CD4-positive, alpha-beta T cell treated with Interleukin-1 beta for 1 hour (primary cell): ENCODE data around the gene EXOC2.
"Not testable (repeated sequence)": the region's sequence is repeated elsewhere in the genome, so short reads cannot be mapped to it uniquely, and the experiment has no call there.

Experiments
- DNase-seq, 2 donors: peaks; one replicate each; pipeline ENCODE4 v3.0.0-alpha.2; 2020 to 2022

EXOC2 gene

DNA sequence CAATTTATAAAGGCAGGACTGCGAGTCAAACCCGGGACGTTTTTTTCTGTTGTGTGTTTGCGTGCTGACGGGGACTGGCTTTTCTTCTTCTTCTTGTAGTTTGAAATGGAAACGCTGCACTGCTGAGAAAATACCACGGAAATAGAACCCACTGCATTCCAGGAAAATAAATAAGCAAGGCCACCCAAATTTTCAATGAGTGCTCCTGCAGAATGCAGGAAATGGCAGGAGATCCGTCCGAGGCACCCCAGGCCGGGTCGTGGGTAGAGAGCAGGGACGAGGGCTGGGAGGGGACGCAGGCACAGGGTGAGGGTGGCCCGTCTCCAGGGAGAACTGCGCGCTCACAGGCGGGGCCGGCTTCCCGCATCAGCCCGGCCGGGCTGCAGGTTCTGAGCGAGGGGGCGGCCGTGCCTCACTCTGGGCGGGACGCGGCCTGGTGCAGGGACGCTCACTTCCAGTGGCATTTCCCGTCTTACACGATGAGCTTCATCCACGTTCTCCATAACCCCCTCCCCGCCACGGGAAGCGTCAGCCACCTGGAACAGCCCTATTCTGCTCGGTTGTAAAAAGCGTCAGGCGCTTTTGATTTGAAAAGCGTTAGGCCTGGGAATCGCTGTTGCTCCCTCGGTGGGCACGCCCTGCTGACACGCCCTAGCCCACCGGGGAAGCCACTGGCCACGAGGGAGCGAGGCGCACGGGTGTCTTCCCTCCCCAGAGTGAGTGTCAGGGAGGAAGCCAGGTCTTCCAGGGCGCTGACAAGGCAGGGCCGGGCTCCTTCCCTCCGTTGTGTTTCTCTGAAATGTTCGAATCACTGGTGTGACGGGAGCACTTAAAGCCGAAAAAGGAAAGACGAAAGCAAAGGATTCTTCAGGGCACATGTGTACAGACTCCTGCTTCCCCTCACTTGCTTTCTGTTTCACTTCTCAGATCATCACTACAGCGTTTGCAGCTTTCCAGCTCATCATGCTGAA is 17.9 kb upstream of the EXOC2 start:
- DNase-seq, result peak; percentile 22 to 64

DNA sequence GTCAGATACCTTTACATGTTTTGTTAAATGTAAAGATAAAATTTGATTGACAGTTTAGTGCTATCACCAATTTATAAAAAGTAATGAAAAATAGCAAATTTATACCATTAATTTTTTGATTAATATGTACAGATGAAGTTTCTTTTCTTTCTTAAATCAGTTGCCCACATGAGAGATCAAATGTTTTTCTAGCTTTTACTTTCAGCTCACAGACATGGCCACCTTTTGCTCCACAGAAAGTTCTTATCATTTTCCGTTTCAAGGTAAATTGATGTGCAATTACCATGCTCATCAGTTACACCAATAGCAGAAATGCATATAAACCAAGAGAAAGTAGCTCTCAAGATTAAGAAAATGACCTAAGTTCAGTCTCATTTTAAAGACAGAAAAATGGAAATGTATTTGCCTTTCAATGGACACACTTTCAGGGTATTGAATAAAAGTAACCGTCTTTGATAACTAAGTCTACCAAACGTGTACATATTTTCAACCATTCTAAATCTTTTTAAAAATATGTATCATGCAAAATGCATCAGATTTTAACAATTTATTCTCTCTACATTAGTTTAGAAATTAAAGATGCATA is 16.6 kb upstream of the EXOC2 start:
- DNase-seq, result no peak

GRCh38 chr6:708237-708598 is 15.3 kb upstream of the EXOC2 start:
- no peak for DNase-seq

DNA sequence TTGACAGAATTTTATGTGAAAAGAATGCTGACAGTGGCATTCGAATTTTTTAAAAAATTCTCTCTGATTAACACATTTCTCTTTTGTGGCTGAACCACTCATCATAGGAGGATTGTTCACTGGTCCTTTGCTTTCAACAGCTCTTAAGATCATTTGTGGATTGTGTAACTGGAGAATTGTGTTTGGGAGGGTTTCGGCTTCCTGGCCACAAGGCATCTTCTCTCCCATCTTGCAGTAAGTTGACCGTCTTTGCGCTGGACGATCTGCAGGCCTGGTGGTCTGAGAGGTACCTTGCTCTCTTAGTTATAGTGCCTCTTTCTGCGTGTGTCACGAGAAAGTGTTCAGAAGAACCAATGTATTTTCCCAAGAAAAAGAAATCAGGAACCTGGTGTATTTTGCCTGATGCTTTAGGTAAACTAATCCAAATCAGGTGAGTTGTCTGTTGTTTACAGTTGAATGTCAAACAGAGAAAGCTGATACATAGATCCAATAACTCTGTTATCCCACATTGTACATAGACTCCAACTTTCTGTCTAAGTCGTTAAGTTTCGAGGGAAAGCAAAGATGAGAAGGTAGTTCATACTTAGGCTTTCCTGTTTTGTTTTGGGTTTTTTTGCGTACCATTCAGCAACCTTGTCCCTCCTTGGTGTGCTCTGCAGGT is 14.8 kb upstream of the EXOC2 start:
- DNase-seq, result no peak

DNA sequence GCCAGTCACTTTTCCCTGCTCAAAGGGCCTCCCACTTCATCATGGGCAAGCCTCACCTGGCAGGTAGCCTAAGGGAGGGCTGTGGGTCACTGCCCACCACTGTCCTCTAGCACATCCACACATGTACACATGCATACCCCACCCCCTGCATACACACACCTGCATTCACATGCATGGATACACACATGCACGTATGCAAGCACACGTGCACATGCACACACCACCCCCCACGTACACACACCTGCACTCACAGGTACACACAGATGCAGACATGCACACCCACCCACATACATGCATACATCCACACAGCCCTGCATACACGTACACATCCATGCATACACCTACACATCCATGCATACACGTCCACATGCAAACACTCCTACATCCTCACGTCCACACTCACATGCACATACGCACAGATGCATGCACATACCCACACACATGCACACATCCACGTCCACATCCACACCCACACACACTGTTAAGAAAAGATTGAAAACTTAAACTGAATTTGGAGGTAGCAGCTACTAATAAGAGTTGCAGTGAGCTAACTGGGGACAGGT is 14.0 kb upstream of the EXOC2 start:
- no peak for DNase-seq

DNA sequence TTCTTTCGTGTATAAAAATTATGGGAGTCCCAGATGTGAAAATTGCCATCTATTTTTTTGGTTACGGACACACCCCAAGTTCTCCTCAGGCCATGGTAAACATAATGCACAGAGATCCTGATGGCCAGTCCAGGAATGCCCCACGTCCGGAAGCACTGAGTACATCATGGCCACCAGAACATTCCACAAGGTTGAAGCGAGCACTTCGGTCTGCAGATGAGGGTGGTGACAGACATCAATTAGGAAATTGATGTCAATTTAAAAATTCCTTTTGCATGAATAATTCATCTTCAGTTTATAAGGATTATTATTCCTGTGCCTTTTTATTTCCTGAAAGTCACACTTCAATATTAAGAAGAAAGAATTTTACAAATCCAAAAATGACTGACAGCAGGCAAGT is 13.2 kb upstream of the EXOC2 start:
- no peak for DNase-seq

- DNase-seq, result no peak
Measured at GRCh38 chr6:705047-705446, 12.1 kb upstream of the EXOC2 start.

DNA sequence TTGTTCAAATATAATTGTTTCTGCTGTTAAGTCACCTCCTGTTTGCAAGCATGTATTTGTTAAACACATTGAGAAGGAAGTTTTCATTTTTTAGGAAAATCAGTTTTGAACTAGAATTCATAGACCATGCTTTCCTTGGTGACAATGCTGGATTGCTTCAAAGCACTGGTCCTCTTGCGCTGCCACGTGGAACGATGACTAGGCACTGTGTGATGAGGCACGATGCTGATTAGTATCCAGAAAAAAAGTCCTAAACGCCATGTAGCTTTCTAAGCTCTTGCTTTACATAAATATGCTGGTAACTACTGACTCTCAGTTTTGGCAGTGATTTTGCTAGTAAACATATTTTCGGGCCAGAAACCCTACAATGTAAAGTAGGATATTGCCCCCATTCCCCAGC is 11.1 kb upstream of the EXOC2 start:
- no peak for DNase-seq

DNA sequence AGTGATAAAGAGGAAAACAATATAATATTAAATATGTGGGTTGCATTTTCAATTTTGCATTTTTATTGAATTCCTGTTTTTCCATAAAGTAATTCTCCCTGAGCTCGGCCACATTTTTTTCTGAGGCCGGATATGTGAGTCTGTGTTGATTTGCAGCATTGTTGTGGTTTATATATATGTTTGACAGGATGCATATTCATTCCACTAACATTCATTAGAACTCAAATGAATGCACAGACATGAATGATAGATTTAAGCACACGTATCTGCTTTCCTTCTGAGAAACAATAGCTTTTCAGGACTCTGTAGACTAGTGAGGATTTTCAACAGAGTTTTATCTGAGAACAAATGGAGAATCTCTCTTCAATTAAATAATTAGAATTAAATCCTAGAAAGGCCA is 10.6 kb upstream of the EXOC2 start:
- DNase-seq, result no peak

- no peak for DNase-seq
Measured at GRCh38 chr6:701700-702479, 9.0 kb upstream of the EXOC2 start.

- DNase-seq, result no peak
Measured at GRCh38 chr6:701215-701614, 8.3 kb upstream of the EXOC2 start.

DNA sequence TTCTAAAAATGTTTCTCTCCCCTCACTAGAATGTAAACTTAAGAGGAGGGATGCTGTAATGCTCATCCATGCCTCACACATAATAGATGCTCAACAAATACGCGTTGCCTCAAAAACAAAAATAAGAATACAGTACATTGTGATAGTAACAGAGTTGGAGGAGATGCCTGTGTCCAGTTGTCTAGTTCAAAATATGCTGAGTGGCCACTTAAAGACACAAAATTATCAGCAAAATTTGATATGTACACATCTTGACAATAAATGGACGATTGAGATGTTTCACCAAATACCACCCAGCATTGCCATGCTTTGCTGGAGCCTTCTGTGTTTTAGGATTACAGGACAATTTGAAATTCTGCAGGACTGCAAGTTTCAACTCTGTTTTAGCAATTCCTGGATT is 7.6 kb upstream of the EXOC2 start:
- no peak for DNase-seq

DNA sequence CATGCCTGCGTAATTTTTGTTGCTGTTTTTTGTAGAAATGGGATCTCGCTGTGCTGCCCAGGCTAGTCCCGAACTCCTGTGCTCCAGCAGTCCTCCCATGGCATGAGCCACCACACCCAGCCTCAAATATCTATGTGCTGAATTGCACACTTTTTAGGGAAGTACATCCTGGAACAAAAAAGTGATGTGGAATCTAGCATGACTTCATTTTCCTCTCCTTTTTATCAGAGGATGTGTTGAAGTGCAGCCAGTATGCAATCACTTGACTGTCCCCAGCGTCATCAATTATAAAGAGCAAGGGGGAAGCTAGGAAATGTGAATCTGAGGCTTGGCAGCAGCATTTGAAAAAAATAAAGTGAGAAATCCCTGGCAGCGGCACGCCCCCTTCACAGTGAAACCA is 6.4 kb upstream of the EXOC2 start:
- no peak for DNase-seq

DNA sequence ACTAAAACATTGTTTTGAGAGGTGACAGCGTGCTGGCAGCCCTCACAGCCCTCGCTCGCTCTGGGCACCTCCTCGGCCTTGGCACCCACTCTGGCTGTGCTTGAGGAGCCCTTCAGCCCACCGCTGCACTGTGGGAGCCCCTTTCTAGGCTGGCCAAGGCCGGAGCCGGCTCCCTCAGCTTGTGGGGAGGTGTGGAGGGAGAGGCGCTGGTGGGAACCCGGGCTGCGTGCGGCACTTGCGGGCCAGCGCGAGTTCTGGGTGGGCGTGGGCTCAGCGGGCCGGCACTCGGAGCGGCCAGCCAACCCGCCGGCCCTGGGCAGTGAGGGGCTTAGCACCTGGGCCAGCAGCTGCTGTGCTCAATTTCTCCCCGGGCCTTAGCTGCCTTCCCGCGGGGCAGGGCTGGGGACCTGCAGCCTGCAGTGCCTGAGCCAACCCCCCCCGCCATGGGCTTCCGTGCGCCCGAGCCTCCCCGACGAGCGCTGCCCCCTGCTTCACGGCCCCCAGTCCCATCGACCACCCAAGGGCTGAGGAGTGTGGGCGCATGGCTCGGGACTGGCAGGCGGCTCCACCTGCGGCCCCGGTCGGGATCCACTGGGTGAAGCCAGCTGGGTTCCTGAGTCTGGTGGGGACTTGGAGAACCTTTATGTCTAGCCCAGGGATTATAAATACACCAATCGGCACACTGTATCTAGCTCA is 1.6 kb upstream of the EXOC2 start:
- DNase-seq, result not testable (repeated sequence)

- DNase-seq, result no peak
Measured at GRCh38 chr6:693723-694009, 727 bp upstream of the EXOC2 start.

DNA sequence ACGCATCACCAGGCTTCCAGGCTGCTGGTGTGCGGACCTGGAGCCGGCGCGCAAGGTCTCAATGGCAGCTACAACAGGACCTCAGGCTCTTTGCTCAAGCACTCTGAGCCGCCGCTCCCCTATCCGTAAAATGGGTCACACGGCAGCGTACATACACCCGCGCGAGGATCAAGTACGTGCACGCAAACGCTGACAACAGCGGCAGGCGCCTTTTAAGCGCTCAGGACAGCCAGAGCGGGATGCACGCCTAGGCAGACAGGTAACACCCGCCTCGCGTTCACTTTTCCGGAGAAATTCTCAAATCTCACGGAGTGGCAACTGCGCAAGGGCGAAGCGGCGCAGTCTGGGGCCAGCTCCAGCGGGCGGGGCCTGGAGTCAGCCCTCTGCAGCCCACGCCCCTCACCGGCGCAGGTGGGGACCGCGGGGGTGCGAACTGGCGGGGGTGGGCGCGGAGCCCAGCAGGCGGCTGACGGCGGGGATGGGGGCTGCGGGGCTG is 535 bp downstream of the EXOC2 start:
- DNase-seq, result peak; percentile 70 to 81

GRCh38 chr6:689223-689622 is 3.7 kb downstream of the EXOC2 start:
- DNase-seq, result no peak

GRCh38 chr6:686497-686896 is 6.4 kb downstream of the EXOC2 start:
- no peak for DNase-seq

DNA sequence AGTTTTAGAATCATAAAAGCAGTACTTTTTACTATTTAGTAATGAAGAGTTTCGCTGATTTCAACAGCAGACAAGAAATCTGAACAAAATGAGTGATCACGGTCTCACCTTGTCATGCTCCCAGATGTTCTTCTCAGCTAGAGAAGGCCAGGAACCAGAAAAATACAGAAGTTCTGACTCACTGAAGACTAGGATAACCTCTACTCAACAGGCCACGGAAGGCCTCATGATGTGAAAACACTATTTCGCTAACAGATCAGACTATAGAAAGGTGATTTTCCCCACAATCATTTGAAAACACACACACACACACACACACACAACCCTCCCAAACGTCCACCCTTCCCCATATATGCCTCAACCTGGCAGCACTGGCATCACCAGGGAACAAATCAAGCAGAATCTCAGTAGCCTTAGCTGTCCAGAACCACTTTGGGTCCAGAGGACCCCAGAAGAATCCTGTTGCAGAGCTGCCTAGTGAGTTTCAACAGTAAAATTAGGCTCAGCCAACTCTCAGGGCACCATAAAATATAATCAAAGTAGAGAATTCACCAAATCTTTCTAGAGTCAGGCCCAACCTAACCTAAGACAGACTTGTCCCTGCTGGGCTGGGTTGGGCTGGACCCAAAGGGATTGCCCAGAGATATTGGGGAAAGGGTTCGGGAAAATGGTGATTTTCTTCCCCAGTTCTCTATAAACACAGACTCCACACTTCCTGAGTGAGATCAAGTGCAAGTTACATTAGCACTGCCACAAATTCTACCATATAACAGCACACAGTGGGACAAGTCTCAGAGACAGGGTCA is 7.9 kb downstream of the EXOC2 start:
- DNase-seq, result no peak

DNA sequence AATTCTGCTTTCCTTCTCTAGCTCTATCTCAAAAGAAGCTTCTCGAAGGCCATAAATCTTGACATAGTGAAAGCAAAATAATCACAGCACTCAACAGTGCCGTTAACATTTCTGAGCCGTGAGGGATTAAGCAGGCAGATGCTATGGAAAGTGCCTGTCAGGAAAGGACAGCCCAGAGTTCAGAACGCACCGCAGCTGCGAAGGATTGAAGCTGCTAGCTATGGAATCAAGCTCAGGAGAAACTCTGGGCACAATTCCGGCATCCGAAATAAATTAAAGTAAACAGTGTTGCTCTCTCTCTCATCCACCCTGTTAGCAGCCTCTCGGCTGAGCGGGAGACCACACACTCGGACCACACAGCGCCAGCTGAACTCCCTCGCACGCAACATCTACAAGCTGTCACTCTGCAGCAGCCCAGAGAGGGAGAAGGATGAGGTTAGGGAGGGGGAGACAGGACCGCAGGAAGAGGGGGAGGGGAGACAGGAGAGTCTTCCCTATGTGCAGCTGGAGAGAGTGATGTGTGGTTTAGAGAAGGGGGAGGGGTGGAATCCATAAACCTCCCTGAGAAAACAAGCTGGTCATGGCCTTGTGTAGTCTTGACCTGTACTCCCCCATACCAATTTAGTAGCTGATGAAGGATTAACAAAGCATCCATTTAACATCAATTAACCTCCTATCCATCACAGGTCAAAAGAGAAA is 9.0 kb downstream of the EXOC2 start:
- no peak for DNase-seq
